GM19452 (cell line): ENCODE data around the gene RIC8B.

Experiments
- ATAC-seq: cut with Tn5 transposase; IDR thresholded peaks from one replicate; pipeline ENCODE4 v1.9.1; 2021; ENCODE audit not compliant: unreplicated experiment

Gene RIC8B

DNA sequence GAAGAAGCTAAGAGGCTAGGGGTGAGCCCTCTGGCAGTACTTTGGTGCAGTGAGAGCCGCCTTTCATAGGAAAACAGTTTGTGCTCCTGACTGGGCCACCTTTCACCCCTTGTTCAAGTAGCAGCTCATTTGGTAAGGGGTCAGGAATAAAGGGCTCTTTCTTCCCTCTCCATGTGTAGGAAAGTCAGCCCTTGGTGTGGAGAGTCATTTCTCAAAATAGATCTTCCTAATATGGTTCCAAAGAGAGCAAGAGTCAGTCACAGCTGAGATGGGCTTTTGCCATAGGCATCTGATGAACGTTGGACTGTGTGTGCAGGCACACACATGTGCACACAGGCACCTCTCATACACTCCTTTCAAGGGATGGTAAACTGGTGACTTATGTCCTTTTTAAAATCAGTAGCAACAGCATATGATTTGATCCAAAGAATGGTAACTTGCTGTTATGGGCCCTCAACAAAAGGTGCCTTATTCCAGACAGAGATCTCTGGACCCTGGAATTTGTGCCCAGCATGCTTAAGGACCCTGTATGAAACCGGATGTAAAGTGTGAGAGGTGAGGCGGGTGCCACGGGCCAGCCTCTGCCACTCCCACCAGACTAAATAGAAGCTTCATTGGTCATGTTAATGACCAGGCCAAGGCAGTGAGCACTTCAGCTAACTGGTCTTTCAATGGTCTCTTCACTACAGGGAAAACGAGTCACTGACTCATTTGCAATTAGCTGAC, 16.7 kb upstream of the RIC8B start:
- ATAC-seq: no peak

DNA sequence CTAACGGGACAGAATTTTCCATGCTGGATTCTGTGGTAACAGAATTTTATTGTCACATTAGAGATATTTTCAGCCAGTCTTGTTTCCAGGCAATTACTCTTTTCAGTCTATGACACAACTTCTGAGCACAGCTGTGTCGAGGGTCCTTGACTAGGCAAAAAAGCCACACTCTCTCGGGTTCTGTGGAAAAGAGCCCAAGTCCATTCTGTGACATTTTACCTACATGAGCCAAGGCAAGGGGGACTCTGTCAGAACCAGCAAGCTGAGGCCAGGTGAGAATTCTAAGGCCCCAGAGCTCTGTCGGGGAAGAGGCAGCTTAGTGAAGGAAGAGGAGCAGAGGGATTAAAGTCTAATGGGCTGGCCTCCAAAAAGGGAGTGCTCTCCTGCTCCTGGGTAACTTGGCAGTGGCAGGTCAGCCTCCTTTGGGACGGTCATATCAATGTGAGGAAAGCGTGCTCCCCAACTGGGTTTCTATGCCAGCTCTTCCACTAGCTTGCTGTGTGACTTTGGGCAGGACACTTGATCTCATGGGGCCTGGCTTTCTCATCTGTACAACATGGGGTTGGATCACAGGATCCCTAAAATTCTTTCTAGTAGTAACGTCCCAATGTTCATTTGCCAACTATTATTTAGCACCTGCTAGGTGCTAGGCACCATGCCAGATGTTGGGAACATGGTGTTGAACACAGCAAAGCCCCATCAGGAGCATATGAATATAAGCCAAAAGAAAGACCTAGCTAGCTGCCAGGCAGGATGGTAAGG, 16.0 kb upstream of the RIC8B start:
- no peak for ATAC-seq

DNA sequence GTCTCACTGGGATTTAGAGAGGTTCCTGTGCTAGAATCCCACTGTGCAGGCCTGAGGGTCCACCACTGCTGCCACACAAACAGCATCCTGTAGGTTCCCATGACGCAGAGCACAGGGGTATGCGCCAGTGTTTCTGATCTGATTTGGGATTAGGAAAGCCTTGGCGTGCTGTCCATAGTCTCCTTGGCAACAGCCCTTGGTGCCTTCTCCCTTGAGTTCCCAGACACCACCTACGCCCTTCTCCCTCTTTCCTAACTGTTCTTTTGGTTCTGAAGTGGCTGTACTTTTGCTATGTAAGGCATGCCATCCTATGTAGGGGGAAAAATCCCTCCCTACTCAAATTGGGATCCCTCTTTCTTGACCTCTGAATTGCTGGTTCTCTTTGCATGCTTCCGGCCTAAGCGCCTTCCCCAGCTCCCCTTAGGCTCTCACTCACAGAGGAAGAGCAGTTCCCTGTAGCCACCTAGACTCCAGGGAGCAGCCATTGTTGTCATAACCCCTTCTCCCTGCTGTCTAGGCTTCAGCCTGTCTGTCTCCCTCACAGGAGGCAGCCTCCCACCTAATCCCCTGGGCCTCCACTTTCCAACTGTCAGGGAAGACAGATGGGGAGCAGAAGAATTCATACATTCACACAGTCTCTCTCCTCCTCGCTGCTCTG, 14.8 kb upstream of the RIC8B start:
- peak; percentile 34 for ATAC-seq

DNA sequence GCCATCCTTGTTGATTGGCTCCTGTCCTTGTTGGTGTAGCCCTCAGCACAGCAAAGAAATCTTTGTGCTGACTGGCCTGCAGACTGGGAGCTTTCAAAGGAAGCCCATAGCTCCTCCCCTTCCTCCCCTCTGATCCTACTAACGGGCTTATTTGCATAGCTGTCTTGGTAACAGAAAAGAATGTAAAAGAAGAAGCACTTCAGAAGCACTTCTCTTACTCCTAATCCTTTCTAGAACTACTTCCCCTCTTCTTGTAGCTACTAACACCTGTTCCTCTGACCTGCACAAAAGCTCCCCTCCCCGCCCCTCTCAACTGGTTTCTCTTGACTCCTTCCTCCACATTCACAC, 14.3 kb upstream of the RIC8B start:
- ATAC-seq: peak; percentile 97

DNA sequence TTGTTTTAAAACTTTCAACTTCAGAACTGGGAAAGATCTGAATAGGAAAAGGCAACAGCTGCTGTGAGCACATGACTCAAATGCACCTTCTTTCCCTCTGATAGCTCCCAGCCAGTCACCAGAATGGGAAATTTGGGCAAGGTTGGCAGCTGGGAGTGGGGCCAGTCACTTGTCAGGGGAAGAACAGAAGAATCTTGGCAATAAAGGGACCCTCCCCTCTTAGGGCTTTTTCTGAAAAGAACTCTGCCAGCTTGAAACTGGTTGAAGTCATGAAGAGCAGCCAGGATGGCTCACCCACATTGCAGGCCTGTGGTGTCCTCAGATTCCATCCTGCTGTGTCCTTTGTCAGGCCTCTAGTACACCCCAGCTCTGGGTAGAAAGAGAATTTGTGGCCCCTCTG, 10.3 kb upstream of the RIC8B start:
- ATAC-seq: no peak

DNA sequence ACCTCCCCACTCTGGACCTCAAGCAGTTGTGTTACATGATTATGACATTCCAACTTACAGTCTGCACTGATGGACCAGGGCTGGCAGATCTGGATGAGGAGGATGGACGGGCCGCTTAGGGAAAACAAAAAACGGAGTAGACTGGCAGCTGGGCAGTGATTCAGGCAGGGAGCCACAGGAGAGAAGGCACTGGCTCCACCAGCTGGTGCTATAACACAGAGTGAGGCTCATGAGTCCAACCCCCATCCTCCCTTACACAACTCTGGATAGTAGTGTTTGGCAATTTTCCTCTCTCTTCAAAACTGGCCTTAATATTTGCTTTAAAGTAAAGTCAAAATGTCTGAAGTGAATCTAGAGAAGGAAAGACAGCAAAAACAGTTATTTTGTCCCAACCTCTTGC, 9.7 kb upstream of the RIC8B start:
- no peak for ATAC-seq

DNA sequence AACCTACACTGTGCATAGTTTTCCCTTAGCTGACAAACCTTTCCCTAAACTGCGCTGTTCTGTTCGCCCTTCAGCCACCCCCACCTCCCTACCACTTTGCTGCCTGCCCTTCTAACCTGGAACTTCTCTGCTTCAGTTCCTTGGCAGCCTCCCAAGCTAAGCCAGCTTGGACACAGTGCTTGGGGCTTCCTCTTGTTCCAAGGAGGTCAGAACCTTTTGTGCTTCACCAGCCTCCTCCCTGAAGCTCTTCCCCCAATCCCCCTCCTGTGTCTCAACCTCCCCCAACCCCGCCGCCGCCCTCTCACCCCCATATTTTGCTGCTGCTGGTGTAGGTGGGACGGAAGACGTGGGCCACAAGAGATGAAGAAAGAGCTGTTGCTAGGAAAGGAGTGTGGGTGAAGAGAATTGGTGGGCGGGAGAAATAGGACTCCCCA, 8.1 kb upstream of the RIC8B start:
- ATAC-seq: no peak

DNA sequence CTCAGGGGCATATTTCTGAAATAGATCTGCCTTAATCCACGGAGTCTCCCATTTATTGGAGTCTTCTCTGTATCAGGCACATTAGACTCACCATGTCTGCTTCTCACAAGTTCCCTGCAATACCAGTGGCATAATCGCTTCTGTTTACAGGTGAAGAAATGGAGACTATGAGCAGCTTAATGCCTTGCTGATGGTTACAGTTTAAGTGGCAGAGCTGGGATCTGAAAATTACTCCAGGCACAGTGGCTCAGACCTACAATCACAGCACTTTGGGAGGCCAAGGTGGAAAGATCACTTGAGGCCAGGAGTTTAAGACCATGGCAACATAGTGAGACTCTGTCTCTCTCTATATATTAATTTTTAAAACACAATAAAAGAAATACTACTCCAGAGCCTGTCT, 7.3 kb upstream of the RIC8B start:
- no peak for ATAC-seq

DNA sequence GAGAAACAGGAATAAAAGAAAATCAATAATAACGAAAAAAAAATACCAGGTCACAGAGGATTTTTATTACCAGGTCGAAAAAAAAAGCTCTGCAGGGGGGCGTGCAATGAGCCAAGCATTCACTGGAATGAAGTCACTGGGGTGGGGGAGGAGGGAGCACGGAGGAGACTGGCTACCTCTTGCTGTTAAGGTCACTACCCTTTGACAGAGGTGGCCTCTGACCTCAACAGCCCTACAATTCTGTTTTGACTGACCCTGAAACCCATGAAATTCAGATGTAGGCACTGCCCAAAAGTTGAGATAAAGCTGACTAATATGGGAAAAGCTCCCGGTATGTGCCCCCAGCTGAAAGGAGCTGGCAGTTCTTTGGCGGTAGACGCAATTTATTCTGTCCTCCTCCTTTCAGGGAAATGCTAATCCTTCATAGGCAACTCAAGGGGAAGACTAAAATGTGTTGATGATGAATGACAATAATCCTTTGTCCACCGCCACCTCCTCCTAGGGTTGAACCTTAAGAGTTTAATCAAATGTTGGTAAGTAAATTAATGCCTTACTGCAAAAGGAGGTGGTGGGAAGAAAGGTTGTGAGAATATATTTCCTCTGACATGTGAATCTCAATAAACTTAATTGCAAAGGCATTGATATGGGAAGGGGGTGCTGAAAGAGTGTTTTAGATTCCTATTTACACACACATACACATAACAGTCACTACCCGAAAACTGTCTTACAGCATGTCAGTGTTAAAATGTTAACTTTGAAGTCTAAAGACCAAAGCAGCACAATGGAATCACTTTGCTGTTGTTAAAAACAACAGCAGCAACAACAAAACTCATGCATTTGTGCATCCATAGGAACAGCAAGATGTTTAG, 6.3 kb upstream of the RIC8B start:
- ATAC-seq: no peak

DNA sequence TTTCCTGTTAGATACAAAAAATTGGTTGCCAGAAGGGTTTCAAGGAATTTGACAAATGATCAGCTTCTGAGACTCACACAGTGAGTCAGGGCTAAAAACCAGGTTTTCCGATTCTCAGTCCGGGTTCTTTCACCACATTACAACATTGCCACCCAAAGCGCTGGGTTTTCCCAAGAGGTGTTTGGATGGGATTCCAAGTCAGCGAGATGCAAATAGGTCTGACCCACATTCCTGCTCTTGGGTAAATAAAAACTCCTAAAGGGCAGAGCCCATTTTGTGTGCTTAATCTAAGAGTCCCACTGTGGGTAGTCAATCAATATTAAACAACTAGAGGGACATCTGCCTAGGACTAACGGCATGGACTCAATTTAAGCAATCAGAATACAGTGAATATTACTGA, 5.4 kb upstream of the RIC8B start:
- ATAC-seq: no peak

DNA sequence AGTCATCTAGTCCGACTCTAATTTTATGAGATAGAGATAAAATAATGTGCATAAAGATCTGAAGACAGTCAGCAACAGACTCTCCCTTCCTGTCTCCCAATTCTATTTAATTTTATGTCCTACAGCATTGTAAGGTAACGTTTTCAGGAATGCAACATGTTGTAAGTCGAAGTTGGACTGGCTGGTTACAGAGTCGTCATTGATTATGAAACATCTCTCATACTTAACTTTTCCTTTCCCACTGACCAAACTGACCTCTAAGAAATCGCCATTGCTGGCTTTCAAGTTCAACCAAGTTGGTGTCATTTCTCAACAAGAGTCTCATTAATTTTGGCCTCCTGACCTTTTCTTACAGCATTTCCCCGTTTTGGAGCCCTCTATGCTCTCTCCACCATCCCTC, 4.9 kb upstream of the RIC8B start:
- ATAC-seq: no peak

DNA sequence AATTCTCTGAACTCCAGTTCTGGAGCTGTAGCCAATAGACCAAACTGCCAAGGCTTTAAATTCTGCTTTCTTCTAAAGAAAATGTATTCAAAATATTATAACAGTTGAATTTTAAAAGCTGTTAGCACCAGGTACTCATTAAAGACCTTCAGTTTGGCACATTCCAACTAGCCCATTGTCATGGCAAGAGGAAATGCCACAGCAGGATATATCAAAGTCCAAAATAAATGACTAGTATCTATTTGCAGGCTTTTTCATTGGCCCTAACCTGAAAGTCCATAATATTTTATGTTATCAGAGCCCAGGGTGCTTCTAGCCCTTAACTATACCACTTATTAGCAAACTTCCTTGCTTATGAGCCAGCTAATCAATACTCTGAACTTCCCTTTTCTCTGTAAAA, 3.1 kb upstream of the RIC8B start:
- no peak for ATAC-seq

DNA sequence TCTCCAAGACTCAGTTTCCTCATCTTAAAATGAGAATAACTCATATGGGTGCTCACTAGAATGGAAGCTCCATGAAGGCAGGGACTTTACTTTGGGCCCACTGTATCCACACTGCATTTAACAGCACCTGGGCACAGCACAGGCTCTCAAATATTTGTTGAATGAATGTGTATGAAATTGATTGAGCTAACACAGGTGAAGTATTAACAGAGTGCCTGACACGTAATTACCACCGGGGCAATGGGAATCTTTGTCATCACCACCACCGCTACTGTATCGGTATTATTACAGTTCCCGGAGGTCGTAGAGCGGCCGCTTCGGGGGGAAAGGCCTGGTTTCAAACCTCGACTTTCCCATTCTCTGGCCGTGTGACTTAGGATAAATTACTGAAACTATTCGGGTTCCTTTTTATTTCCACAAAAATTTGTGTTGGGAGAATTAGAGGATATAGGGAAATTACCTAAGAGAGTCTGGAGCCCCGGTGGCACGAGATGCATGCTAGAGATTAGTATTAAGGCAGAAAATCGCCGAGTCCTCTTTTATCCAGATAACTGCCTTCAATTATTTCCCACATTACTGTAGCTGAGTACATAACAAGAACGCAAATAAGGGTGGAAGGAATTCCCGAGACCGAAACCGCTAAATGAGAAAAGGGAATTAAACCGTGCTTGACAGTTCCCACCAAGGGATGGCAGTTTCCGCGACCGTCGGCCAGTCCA, 1.0 kb upstream of the RIC8B start:
- no peak for ATAC-seq

DNA sequence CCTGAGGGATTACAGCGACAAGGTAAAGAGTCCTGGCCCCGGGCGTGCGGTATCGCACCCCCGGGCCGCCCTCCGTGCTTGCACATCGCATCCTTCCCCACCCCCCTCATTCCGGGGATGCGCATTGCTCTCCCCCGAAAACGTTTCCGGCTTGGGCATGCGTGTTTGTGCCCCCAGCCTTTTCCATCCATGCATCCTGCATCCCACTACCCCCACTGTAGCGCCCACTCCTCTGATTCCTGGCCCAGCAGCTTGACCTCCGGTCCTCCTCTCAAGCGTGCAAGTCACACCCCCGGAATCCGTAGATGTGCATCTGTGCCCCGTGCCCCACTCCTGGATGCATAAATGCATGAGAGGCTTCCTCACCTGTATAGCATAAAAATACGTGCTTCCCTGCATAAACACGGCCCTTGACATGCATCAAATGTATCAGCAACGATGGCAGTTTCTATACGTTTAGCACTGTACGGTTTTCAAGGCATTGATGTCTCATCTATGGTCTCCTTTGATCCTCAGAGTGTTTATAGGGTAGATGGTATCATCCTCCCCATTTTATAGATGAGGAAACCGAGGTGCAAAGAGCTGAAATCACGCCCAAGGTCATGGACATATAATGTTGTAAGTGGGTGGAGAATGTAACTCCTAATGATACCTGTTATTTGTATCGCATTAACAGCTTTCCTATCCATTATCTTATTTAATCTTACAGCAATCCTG, 484 bp downstream of the RIC8B start:
- ATAC-seq: peak; percentile 5

DNA sequence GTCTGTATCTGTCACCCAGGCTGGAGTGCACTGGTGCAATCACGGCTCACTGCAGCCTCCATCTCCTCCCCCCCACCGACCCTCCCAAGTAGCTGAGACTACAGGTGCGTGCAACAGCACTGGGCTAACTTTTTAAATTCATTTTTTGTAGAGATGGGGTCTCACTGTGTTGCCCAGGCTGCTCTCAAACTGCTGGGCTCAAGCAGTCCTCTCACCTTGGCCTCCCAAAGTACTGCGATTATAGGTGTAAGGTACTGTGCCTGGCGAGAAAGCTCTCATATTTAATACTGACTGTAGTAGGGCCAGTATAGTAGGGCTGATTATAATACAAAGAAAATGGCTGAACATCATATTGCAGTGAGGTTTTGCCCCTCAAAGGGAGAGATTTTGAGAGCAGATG, 2.4 kb downstream of the RIC8B start:
- no peak for ATAC-seq

DNA sequence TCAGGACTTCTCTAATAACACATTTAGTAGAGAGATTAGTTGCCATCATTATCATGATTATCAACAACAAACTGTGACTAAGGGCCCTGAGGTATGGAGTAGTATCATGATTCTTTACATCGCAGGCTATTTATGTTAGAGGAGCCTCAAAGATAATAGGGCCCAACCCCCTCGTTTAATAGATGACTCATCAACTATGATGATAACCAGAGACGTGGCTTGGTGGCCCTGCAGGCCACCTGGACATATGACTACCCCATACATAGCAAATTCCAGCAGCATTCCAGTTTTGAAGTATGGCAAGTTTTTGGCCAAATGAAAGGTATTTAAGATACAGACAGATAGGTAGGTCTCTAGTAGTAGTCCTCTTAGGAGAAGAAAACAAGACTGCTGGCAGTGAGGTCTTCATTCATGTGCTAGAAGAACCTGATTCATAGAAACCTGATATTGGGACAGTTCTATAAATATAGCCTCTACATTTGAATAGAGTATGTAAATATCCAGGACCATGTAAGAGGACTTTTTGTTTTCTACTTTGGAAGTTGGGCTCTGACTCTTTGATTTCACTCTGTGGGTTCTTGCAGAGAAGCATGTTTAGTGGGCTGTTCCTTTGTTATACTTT, 5.6 kb downstream of the RIC8B start:
- ATAC-seq: no peak

DNA sequence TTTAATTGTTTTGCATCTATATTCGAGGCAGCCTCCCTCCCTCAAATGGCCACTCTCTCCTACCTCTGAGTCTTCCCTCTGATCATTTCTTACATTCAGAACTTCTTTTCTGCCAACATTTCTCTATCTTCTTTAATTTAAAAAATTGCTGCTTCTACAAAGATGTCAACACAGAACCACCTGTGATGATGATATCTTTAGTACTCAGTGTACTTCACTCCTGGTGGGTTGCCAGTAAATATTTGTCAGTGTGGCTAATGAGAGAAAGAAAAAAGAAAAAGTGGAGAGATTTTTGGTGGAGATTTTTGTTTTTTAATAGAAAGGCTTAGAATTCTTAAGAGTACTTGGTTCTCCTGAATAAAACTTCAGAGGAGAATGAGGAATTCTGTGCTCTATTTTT, 8.1 kb downstream of the RIC8B start:
- ATAC-seq: no peak

DNA sequence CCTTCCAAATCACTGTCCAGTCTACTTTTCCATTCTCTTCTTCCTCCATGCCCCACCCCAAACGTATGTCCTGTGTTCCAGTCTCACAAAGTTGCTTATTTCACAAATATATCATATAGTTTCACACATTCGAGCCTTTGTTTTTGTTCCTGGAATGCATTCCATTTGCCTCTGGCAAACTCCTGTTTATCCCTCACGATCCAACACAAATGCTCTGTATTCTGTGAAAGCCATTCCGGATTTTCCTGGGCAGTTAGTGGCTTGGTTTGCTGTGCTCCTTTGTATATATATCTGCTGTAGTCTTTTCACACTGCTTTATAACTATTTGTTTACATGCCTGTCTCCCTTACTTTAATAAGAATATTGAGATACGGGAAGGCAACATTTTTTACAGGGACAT, 9.0 kb downstream of the RIC8B start:
- ATAC-seq: no peak

DNA sequence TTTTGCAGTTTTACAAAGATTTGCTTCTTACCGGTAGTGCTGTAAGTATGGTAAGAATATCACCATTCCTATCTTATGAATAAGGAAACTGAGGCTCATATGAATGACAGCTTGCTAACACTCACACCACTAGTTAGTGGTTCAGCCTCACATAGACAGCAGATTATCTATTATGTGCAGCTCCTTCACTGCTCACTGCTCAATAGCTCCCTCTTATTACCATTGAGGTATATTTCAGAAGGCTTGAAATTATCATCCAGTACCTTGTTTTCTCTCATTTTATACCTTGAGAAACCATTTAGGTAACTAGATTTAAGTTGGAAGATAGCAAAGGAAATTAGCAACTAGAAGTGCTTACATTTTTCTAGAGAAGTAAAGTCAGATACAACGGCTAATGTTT, 15.5 kb downstream of the RIC8B start:
- no peak for ATAC-seq

DNA sequence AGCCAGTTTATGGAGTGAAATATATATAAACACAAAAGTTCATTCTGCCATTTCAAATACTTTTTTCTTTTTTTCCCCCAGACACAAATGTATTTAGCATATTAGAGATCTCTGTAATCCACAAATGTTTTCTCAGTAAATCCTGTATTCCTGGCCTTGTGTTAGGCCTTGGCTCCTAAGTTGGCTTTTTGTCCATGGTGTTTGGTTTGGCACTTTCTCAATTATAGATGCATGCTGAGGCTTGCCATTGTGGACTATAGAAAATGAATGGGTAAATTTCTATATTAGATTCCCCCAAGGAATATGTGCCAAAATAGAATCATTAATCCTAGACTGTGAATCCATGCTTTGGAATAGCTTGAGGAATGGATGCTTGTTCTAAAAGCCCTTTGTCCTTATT, 17.0 kb downstream of the RIC8B start:
- ATAC-seq: no peak
